WERI-Rb-1 (cell line): ENCODE data around the gene OR6Q1.
A peak's percentile ranks its signal among the peaks of the same experiment; 100 is the strongest.

ENCODE experiments used
- DNase-seq: peaks from one replicate; pipeline ENCODE4 v3.0.0-alpha.2; 2020
- H3K27ac ChIP-seq: fragments of 250-450 bp; sonication (Bioruptor Pico); 2 replicates; pipeline ENCODE4 v1.5.1; 2020; ENCODE audit warnings: mild to moderate bottlenecking, moderate library complexity
- H3K27me3 ChIP-seq: fragments of 250-450 bp; sonication (Bioruptor Pico); 2 replicates; pipeline ENCODE4 v1.5.1; 2021; ENCODE audit warnings: mild to moderate bottlenecking, low read depth, moderate library complexity; ENCODE audit not compliant: insufficient read depth, severe bottlenecking
- H3K36me3 ChIP-seq: fragments of 250-450 bp; sonication (Bioruptor Pico); 2 replicates; pipeline ENCODE4 v1.5.1; 2020; ENCODE audit warnings: mild to moderate bottlenecking, moderate library complexity
- H3K4me3 ChIP-seq: 2 replicates; pipeline ENCODE4 v1.5.1; 2011; ENCODE audit warnings: low read depth, mild to moderate bottlenecking, control low read depth, low read length
- H3K9me3 ChIP-seq: fragments of 250-450 bp; sonication (Bioruptor Pico); 2 replicates; pipeline ENCODE4 v1.5.1; 2021; ENCODE audit warnings: mild to moderate bottlenecking, moderate library complexity; ENCODE audit not compliant: severe bottlenecking
- TF ChIP-seq, protein P1 (sequence below): IDR thresholded peaks from 2 replicates; pipeline ENCODE4 v1.5.1; 2011; ENCODE audit warnings: low read depth, mild to moderate bottlenecking, control low read depth, inconsistent platforms, low read length

Gene OR6Q1

DNA sequence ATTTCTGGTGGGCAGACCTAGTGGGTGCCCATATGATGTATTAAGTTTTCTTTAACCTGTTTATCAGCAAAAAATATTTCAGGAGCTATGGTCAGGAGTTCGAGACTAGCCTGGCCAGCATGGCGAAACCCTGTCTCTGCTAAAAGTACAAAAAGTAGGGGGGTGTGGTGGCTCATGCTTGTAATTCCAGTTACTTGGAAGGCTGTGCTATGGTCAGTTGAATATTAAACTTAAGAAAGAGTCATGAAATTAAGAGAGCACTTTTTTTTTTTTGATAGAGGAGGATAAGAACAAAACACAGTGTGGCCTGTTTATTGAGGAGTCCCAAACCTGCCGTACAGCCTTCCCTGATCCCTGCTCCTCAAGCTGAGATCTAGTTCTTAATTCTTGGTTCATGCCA, 29.8 kb downstream of the OR6Q1 start:
- DNase-seq: no peak
- no peak overlapping the region for H3K4me3 ChIP-seq

DNA sequence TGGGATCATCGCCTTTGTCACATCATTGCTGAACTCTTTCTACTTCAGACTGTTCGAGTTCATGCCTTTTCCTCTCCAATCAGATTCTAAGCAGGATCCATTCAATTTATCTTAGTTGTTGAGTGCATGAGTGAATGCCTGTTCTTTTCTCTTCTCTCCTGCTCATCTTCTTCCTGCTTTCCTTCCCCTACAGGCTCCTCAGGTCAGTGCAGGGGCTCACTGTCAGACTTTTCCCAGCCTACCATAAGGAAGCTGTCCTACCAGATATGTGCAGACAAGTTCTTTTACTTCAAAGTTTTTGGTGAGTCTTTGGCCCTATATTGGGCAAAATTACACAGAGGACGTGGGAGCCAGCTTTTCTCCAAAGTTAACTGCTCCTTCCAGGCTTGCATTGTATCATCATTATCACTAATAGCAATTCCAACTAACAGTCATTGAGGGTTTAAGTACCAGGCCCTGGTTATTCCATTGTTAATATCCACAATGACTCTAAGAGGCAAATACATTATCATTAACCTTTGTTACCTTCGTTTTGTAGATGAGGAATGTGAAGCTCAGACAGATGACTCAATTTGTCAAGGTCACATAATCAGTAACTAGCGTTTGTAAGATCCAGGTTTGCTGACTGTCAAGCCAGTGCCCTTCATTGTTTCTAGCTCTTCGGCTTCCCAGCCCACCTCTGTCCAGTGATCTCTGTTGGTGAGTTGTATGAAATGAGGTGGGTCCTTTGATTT, 30.4 kb downstream of the OR6Q1 start:
- DNase-seq: no peak

More for the DNA sequence above, 29.8 kb downstream of the OR6Q1 start:
- Histone ChIP-seq H3K36me3 (no peaks in the 10 kb centered on the region), H3K9me3 (no peaks in the 10 kb centered on the region), H3K27me3 (peaks cover 65% of the 10 kb centered on the region), H3K27ac (no peak overlapping the region)
- TF ChIP-seq, protein P1, sequence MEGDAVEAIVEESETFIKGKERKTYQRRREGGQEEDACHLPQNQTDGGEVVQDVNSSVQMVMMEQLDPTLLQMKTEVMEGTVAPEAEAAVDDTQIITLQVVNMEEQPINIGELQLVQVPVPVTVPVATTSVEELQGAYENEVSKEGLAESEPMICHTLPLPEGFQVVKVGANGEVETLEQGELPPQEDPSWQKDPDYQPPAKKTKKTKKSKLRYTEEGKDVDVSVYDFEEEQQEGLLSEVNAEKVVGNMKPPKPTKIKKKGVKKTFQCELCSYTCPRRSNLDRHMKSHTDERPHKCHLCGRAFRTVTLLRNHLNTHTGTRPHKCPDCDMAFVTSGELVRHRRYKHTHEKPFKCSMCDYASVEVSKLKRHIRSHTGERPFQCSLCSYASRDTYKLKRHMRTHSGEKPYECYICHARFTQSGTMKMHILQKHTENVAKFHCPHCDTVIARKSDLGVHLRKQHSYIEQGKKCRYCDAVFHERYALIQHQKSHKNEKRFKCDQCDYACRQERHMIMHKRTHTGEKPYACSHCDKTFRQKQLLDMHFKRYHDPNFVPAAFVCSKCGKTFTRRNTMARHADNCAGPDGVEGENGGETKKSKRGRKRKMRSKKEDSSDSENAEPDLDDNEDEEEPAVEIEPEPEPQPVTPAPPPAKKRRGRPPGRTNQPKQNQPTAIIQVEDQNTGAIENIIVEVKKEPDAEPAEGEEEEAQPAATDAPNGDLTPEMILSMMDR: no peak

DNA sequence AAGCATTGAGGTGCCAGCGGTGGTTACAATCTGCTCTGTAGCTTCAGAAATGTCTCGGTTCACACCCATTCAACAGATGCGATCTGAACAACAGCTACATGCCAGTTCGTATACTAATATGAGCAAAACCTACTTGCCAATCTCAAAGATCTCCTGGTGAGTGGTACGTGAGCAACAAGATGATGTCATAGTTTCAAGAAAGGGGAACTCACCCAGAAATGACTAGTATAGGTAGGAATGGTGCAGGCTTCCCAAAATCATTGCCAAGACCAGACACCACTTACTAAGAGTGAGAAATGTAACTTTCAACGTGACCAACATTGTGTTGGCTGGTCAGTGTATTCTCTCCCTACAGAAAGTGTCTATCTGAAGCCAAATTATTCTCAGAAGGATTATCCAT, 31.1 kb downstream of the OR6Q1 start:
- Histone ChIP-seq H3K4me3 (no peak overlapping the region), H3K27ac (no peak overlapping the region), H3K9me3 (no peaks in the 10 kb centered on the region), H3K36me3 (no peaks in the 10 kb centered on the region), H3K27me3 (peaks cover 73% of the 10 kb centered on the region)
- DNase-seq: no peak
- TF ChIP-seq, protein P1: no peak

More for the DNA sequence above, 30.4 kb downstream of the OR6Q1 start:
- H3K27me3 ChIP-seq: peaks cover 68% of the 10 kb centered on the region
- H3K9me3 ChIP-seq: no peaks in the 10 kb centered on the region
- H3K4me3 ChIP-seq: no peak overlapping the region
- H3K27ac ChIP-seq: no peak overlapping the region
- no peaks in the 10 kb centered on the region for H3K36me3 ChIP-seq
- TF ChIP-seq, protein P1: no peak

DNA sequence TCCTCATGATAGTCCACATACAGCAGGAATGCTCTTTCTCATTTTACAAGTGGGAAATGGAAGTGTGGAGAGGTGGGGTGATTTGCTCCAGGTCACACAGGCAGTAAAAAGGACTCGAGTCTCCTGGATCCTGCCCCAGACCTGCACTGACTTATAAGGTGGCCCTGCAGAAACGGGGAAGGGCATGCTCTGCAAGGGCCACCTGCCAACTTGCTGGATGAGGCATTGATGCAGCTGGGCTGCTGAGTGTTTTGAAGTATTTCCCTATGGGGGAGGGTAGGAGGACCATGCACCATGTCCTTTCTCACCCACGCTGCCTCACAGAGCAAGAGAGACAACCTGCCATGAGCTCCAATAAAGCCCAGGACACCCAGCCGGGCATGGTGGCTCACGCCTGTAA, 36.9 kb downstream of the OR6Q1 start:
- H3K4me3 ChIP-seq: no peak overlapping the region
- no peaks in the 10 kb centered on the region for H3K9me3 ChIP-seq
- no peak overlapping the region for H3K27ac ChIP-seq
- DNase-seq: no peak
- peaks cover 53% of the 10 kb centered on the region for H3K27me3 ChIP-seq
- no peaks in the 10 kb centered on the region for H3K36me3 ChIP-seq
- TF ChIP-seq, protein P1: no peak

DNA sequence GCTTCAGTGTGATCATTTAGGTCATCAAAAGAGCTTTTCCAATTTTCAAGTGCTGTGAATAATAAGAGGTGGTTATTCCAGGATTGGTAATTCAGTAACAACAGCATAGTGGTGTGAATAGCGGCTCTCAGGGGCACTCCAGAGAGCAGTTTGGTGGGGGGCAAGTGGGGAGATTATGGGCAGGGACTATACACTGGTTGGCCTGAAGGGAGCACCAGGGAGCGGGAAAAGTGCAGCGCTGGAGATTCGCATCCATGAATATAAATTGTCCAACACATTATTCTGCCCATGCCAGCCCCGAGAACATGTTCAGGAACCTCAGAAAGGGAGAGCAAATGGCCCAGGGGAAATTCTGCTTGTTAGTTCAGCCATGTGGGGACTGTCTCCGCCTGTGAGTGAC, 37.9 kb downstream of the OR6Q1 start:
- DNase-seq: no peak
- no peaks in the 10 kb centered on the region for H3K36me3 ChIP-seq
- H3K27ac ChIP-seq: no peak overlapping the region
- TF ChIP-seq, protein P1: peak; percentile 28; the same call in 1 of the 2 replicates
- no peaks in the 10 kb centered on the region for H3K9me3 ChIP-seq
- H3K4me3 ChIP-seq: no peak overlapping the region
- H3K27me3 ChIP-seq: peaks cover 50% of the 10 kb centered on the region

DNA sequence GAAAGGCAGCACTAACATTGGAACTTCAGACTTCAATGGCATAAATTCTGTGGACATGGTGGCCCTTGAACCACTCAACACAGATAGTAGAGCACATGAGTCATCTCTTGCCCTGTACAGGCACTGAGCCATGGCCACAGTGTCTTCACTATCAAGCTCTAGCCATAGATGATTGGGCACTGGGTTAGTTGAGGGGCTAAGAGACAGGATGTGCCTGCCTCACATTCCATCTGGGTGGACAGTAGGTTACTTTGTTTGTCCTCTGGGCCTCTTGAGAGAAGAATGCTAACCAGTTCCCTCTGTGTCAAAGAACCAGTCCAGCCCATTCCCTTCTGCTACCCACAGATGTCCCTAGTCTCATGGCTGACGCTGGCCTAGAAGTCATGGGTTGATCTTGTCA, 39.8 kb downstream of the OR6Q1 start:
- TF ChIP-seq, protein P1: no peak
- H3K36me3 ChIP-seq: no peaks in the 10 kb centered on the region
- no peak overlapping the region for H3K4me3 ChIP-seq
- no peak for DNase-seq
- H3K9me3 ChIP-seq: no peaks in the 10 kb centered on the region
- peaks cover 37% of the 10 kb centered on the region for H3K27me3 ChIP-seq
- H3K27ac ChIP-seq: no peak overlapping the region
